ENCODE data around the gene TRIM44. TPM values are rescaled to one million over a fixed set of nuclear protein-coding genes. Genes with fewer than 3 reads are reported as not detected.
"Not testable (repeated sequence)": the region's sequence is repeated elsewhere in the genome, so short reads cannot be mapped to it uniquely, and the experiment has no call there.

TRIM44 gene
- total RNA-seq, 4 donors from 2014 or later, result 35.6 to 70.6 (median 43.2) TPM

- no peak for ATAC-seq
- Histone ChIP-seq H3K9me3 (no peaks in the 10 kb centered on the region), H3K27me3 (no peaks in the 10 kb centered on the region), H3K36me3 (peaks cover 0 to 4% of the 10 kb centered on the region in 2 donors), H3K27ac (no peak overlapping the region), H3K4me1 (peaks cover 0 to 5% (median 0%) of the 10 kb centered on the region in 3 donors), H3K4me3 (no peak overlapping the region)
- TF ChIP-seq EP300 (IDR thresholded peaks at IDR 0.05), result no peak
- no peak for TF ChIP-seq CTCF (IDR thresholded peaks at IDR 0.05)
- no peak for TF ChIP-seq POLR2A (IDR thresholded peaks at IDR 0.05)
- 93 to 100% methylated on average over 1 of the region's 1 CpG for WGBS, 2 donors (ENCODE audit: low coverage in 1 of 2)
These were observed 86.1 kb downstream of the TRIM44 start for GRCh38 chr11:35748644-35749043.

GRCh38 chr11:35750315-35750714, 87.7 kb downstream of the TRIM44 start:
- Histone ChIP-seq H3K4me3 (no peak overlapping the region), H3K36me3 (no peaks in the 10 kb centered on the region), H3K4me1 (peaks cover 0 to 5% (median 0%) of the 10 kb centered on the region in 3 donors), H3K9me3 (no peaks in the 10 kb centered on the region), H3K27ac (no peak overlapping the region), H3K27me3 (no peaks in the 10 kb centered on the region)
- no peak for ATAC-seq
- 82 to 95% methylated on average over 2 of the region's 2 CpGs for WGBS, 2 donors (ENCODE audit: low coverage in 1 of 2)
- no peak for TF ChIP-seq CTCF (IDR thresholded peaks at IDR 0.05)

- Histone ChIP-seq H3K36me3 (no peaks in the 10 kb centered on the region), H3K4me1 (peaks cover 0 to under 1% (median 0%) of the 10 kb centered on the region in 3 donors), H3K4me3 (no peak overlapping the region), H3K27me3 (no peaks in the 10 kb centered on the region), H3K27ac (no peak overlapping the region), H3K9me3 (no peaks in the 10 kb centered on the region)
- no peak for TF ChIP-seq CTCF (IDR thresholded peaks at IDR 0.05)
- no peak for TF ChIP-seq POLR2A (IDR thresholded peaks at IDR 0.05)
- no peak for TF ChIP-seq EP300 (IDR thresholded peaks at IDR 0.05)
- TF ChIP-seq POLR2AphosphoS5 (IDR thresholded peaks at IDR 0.05), result no peak
- no peak for ATAC-seq
- 92 to 95% methylated on average over 4 of the region's 4 CpGs for WGBS, 2 donors (ENCODE audit: low coverage in 1 of 2)
These were observed 88.5 kb downstream of the TRIM44 start for GRCh38 chr11:35750981-35751663.

- no peaks in the 10 kb centered on the region for H3K9me3 ChIP-seq
- H3K36me3 ChIP-seq, result no peaks in the 10 kb centered on the region
- no peak for ATAC-seq
- TF ChIP-seq EP300 (IDR thresholded peaks at IDR 0.05) (no peak), POLR2AphosphoS5 (IDR thresholded peaks at IDR 0.05) (no peak), CTCF (IDR thresholded peaks at IDR 0.05) (no peak), POLR2A (IDR thresholded peaks at IDR 0.05) (no peak)
- WGBS, 2 donors (ENCODE audit: low coverage in 1 of 2), result 78 to 79% methylated on average over 1 of the region's 1 CpG
- H3K4me1 ChIP-seq, result no peaks in the 10 kb centered on the region
- H3K4me3 ChIP-seq, result no peak overlapping the region
- H3K27me3 ChIP-seq, result no peaks in the 10 kb centered on the region
- no peak overlapping the region for H3K27ac ChIP-seq
These were observed 89.1 kb downstream of the TRIM44 start for GRCh38 chr11:35751664-35752061.

GRCh38 chr11:35752115-35752514, 89.5 kb downstream of the TRIM44 start:
- no peaks in the 10 kb centered on the region for H3K27me3 ChIP-seq
- 67 to 94% methylated on average over 3 of the region's 3 CpGs for WGBS, 2 donors (ENCODE audit: low coverage in 1 of 2)
- no peaks in the 10 kb centered on the region for H3K36me3 ChIP-seq
- H3K4me3 ChIP-seq, result no peak overlapping the region
- TF ChIP-seq EP300 (IDR thresholded peaks at IDR 0.05) (no peak), POLR2A (IDR thresholded peaks at IDR 0.05) (no peak), POLR2AphosphoS5 (IDR thresholded peaks at IDR 0.05) (no peak), CTCF (IDR thresholded peaks at IDR 0.05) (no peak)
- ATAC-seq, result no peak
- no peaks in the 10 kb centered on the region for H3K4me1 ChIP-seq
- H3K9me3 ChIP-seq, result no peaks in the 10 kb centered on the region
- H3K27ac ChIP-seq, result no peak overlapping the region

- not testable (repeated sequence) for H3K4me3 ChIP-seq, ATAC-seq, H3K27me3 ChIP-seq, H3K9me3 ChIP-seq, H3K36me3 ChIP-seq, H3K27ac ChIP-seq, H3K4me1 ChIP-seq
- WGBS, 2 donors (ENCODE audit: low coverage in 1 of 2), result 96% methylated on average over 5 to 6 of the region's 6 CpGs
These were observed 91.0 kb downstream of the TRIM44 start for GRCh38 chr11:35753573-35753972.

- WGBS, 2 donors (ENCODE audit: low coverage in 1 of 2), result 60 to 68% methylated on average over 1 to 2 of the region's 8 CpGs
- ATAC-seq, result not testable (repeated sequence)
These were observed 97.4 kb downstream of the TRIM44 start for GRCh38 chr11:35759951-35760350.

More at GRCh38 chr11:35759951-35760350, 97.4 kb downstream of the TRIM44 start:
- H3K4me3 ChIP-seq, H3K9me3 ChIP-seq, H3K27me3 ChIP-seq, H3K36me3 ChIP-seq, H3K27ac ChIP-seq: not testable (repeated sequence)
- H3K4me1 ChIP-seq, result peaks cover 0 to 19% (median 0%) of the 10 kb centered on the region in 3 donors
